Adrenal gland (tissue), 12 donors: ENCODE results near the gene ADISSP. TPM values are rescaled to one million over a fixed set of nuclear protein-coding genes. Genes with fewer than 3 reads are reported as not detected.

Experiments
- DNase-seq, 7 donors: peaks; one replicate each; pipeline ENCODE4 v3.0.0-alpha.2; 2019 to 2020
- H3K27ac ChIP-seq, 5 donors: fragments of 200-600 bp; sonication (generic) in 4 of 5; 1 replicate in 3 of 5; 2 replicates in 2 of 5; pipeline versions ENCODE4 v1.5.1 to v1.8.0; 2016 to 2020; ENCODE audit warnings: mild to moderate bottlenecking in 1 of 5
- H3K27me3 ChIP-seq: fragments of 200-600 bp; 2 replicates; pipeline ENCODE4 v1.8.0; 2021
- H3K36me3 ChIP-seq, 2 donors: fragments of 200-600 bp; replicated peaks in 1 of 2; 1 replicate in 1 of 2; 2 replicates in 1 of 2; pipeline versions ENCODE4 v1.5.1 to v1.8.0; 2018 to 2022
- H3K4me1 ChIP-seq, 2 donors: fragments of 200-600 bp; replicated peaks in 1 of 2; 1 replicate in 1 of 2; 2 replicates in 1 of 2; pipeline versions ENCODE4 v1.5.1 to v1.8.0; 2018 to 2021
- H3K4me3 ChIP-seq, 4 donors: fragments of 200-600 bp; sonication (generic) in 3 of 4; one replicate each; pipeline ENCODE4 v1.5.1; 2016 to 2018
- H3K9me3 ChIP-seq, 3 donors: fragments of 200-600 bp; sonication (generic) in 1 of 3; replicated peaks in 1 of 3; 1 replicate in 2 of 3; 2 replicates in 1 of 3; pipeline versions ENCODE4 v1.5.1 to v1.8.0; 2016 to 2021
- CTCF ChIP-seq, 6 experiments: fragments of 450-650 bp in 4 of 6; fragments of 200-600 bp in 2 of 6; sonication (generic) in 1 of 6; IDR thresholded peaks; 1 replicate in 5 of 6; 2 replicates in 1 of 6; pipeline versions ENCODE4 v1.5.1 to v1.8.0; 2016 to 2021; ENCODE audit warnings: antibody characterized with exemption in 6 of 6, mild to moderate bottlenecking in 2 of 6, moderate library complexity in 1 of 6
- POLR2A ChIP-seq, 2 donors: fragments of 450-650 bp; IDR thresholded peaks; one replicate each; pipeline ENCODE4 v1.6.1; 2017; ENCODE audit warnings: antibody characterized with exemption in 2 of 2, mild to moderate bottlenecking in 2 of 2, moderate library complexity in 1 of 2
- WGBS, 4 donors: extraction: QIAGEN DNeasy Blood & Tissue Kit in 2 of 4; methylation state at CpG; one replicate each; pipeline versions ENCODE4 v1.1.5 to v1.1.7; 2013 to 2017; 5-methylcytosine and 5-hydroxymethylcytosine counted together
- intact Hi-C, 2 donors: fragments of 100-400 bp; cut with DNase I; formaldehyde crosslinking; loops; one replicate each; pipeline versions ENCODE4 v1.14.1 to v1.15.0; 2022 to 2023
- polyA plus RNA-seq, 3 donors: library from polyadenylated mRNA; stranded (reverse); fragments of 200-250 nt in 2 of 3; fragments of 350-450 nt in 1 of 3; fragmentation: Illumina TruSeq in 1 of 3; extraction: RNeasy Lipid Tissue Mini Kit (QIAGEN cat#74804) in 1 of 3; gene quantifications; one replicate each; pipeline ENCODE4 v1.2.3, GENCODE V29; 2013 to 2014
- total RNA-seq, 9 donors: library from RNA; depleted of rRNA in 4 of 9; stranded (reverse); fragments of >200 nt in 4 of 9; fragments of 120-200 nt in 1 of 9; fragmentation: NEBNext Ultra II Directional in 1 of 9; extraction: Animal tissue kit (Norgen Biotek cat#: 25700) in 1 of 9; gene quantifications; one replicate each; pipeline versions ENCODE4 v1.1.0 to v1.2.4, GENCODE V29; 2013 to 2023
- donor health status: healthy with polysubstance abuse.
- donor health status: Bipolar disorder and iron deficiency.
- donor health status: DM: yes; HTN: yes; CAD: no.
- donor health status: DM: no; HTN: no; CAD: no.
- donor health status: DM: no; HTN: no; CAD: no.
- donor health status: DM: yes; HTN: yes; CAD: no.

The ADISSP gene
- total and polyA plus RNA-seq, 12 donors = 4.4 to 42.1 (median 24.5) TPM

DNA sequence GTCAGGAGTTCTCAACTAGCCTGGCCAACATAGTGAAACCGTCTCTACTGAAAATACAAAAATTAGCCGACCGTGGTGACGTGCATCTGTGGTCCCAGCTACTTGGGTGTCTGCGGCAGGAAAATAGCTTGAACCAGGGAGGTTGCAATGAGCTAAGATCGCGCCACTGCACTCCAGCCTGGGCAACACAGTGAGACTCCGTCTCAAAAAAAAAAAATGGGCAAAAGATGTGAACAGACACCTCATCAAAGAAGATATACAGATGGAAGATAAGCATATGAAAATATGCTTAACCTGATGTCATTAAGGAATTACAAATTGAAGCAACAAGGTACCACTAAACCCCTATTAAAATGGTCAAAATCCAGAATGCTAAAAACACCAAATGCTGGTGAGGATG, 44.3 kb downstream of the ADISSP start:
- no peaks in the 10 kb centered on the region for H3K36me3 ChIP-seq
- 90 to 96% (median 94%) methylated on average over 8 of the region's 8 CpGs for WGBS, 4 donors
- TF ChIP-seq CTCF (IDR thresholded peaks at IDR 0.05) (no peak), POLR2A (IDR thresholded peaks at IDR 0.05) (no peak)
- H3K4me1 ChIP-seq = no peaks in the 10 kb centered on the region
- no peak for DNase-seq
- no peak overlapping the region for H3K4me3 ChIP-seq
- intact Hi-C loops = no loop called here
- H3K27ac ChIP-seq = no peak overlapping the region
- no peaks in the 10 kb centered on the region for H3K27me3 ChIP-seq
- H3K9me3 ChIP-seq = no peaks in the 10 kb centered on the region

DNA sequence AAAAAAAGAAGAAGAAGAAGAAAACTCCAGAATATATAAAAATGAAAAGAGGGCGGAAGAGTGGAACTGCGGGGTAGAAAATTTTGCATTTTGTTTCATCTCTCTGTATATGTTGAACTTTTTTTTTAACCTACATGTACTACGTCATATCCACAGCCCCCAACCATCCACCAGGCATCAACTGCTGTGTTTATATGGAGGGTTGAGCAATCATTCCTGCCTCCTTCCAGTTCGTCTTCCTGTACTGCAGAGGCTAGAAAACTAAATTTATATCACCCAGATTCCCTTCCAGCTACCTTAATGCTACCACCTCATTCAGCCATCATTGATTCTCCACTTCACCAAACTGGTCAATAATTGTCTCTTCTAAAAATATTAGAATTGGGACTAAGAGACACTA, 45.6 kb downstream of the ADISSP start:
- Histone ChIP-seq H3K27ac (no peak overlapping the region), H3K27me3 (no peaks in the 10 kb centered on the region), H3K36me3 (no peaks in the 10 kb centered on the region), H3K9me3 (no peaks in the 10 kb centered on the region), H3K4me3 (no peak overlapping the region), H3K4me1 (no peaks in the 10 kb centered on the region)
- intact Hi-C loops = no loop called here
- no peak for TF ChIP-seq POLR2A (IDR thresholded peaks at IDR 0.05)
- TF ChIP-seq CTCF (IDR thresholded peaks at IDR 0.05) = no peak
- 76 to 87% (median 81%) methylated on average over 4 of the region's 4 CpGs for WGBS, 4 donors
- DNase-seq = no peak

DNA sequence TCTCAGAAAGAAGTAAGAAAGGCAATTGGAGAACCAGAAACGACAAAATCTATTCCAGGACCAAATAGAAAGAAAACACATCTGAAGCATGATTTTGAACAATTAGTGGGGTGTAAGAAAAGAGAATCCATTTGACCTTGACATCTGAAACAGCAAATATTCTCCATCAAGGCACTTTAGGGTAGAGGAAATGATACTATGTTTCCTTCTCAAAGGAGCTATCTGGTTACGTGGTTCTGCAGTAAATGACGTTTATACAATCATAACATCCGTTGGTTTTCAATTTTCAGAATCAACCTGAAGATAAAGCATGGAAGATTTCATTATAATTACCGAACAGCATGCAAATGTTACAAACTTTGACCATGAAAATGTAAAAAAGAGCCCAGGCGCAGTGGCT, 46.9 kb downstream of the ADISSP start:
- 62 to 66% (median 64%) methylated on average over 6 of the region's 6 CpGs for WGBS, 4 donors
- H3K9me3 ChIP-seq = no peaks in the 10 kb centered on the region

GRCh38 chr20:3720068-3720467, 47.5 kb downstream of the ADISSP start:
- Histone ChIP-seq H3K27ac (no peak overlapping the region), H3K36me3 (no peaks in the 10 kb centered on the region), H3K27me3 (no peaks in the 10 kb centered on the region), H3K4me3 (no peak overlapping the region), H3K4me1 (no peaks in the 10 kb centered on the region), H3K9me3 (no peaks in the 10 kb centered on the region)
- 51 to 77% (median 73%) methylated on average over 2 of the region's 2 CpGs for WGBS, 4 donors
- intact Hi-C loops = no loop called here
- no peak for DNase-seq
- TF ChIP-seq POLR2A (IDR thresholded peaks at IDR 0.05) = no peak
- no peak for TF ChIP-seq CTCF (IDR thresholded peaks at IDR 0.05)

More for the DNA sequence above, 46.9 kb downstream of the ADISSP start:
- H3K27me3 ChIP-seq = no peaks in the 10 kb centered on the region
- H3K4me1 ChIP-seq = no peaks in the 10 kb centered on the region
- intact Hi-C loops = no loop called here
- no peaks in the 10 kb centered on the region for H3K36me3 ChIP-seq
- no peak overlapping the region for H3K27ac ChIP-seq
- TF ChIP-seq POLR2A (IDR thresholded peaks at IDR 0.05) = no peak
- no peak for TF ChIP-seq CTCF (IDR thresholded peaks at IDR 0.05)
- DNase-seq = no peak
- H3K4me3 ChIP-seq = no peak overlapping the region
